HG02852 (cell line): ENCODE measurements around the gene MAN2C1.
"Not testable (repeated sequence)": the region's sequence is repeated elsewhere in the genome, so short reads cannot be mapped to it uniquely, and the experiment has no call there.

Experiments used
- ATAC-seq: cut with Tn5 transposase; IDR thresholded peaks from one replicate; pipeline ENCODE4 v1.9.1; 2021; ENCODE audit warnings: mild to moderate bottlenecking, moderate library complexity; ENCODE audit not compliant: unreplicated experiment

Gene MAN2C1

DNA sequence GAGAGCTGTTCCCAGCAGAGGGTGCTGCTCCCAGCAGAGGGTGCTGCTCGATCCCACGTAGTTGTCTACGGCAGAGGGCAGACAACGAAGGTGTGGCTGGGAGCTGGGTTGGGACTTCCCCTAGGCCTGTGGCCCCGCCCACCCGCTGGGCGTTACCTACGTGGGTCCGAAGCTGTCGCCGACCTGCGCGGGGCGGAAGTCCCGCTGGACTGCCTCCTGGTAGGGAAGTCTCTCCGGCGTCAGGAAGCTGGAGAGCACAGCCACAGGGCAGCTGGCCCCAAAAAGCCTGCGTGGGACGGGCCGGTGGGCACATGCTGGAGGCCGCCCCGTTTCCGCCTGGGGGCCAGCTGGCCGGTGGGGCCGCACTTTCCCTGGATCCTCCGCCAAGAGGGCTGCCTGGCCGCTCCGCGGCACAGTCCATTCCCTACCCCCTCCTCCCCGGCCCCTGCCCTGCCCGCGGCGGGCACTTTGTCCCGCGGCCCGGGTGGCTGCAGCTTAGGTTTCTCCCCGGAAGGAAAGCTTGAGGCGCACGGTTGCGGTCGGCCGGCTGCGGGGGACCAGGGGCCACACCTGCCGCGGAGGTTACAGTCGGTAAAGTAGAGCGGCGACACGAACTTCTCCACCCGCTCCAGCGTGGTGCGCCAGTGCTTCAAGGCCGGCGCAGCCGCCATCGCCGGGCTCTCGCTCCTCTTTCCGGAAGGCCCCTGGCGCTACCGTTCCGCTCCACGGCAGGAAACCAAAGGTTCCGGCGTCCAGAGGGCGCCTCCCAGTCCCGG, at the start of gene MAN2C1:
Gene MAN2C1, minus strand, starts transcription at position 695 of the 776 bp plus-strand sequence. Its CDS starts 24 bp downstream, at position 671.
- peak; percentile 87 for ATAC-seq

DNA sequence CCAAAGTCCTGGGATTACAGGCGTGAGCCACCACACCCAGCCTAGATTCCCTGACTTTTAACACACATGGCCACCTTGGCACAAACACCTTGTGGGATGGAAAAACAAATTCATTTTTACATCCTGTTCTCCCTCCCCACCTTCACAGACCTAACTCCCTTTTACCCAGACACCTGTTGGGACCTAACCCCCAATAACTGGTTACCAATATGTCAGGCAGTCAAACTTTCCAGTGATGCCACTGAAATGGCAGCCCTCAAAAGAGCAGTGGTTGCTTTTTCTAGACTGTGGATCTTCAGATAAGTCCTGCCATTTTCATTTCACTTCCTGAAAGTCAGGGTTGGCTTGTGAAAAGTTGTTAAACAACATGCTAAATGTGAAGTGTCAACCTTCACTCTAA, 48.2 kb upstream of the MAN2C1 start:
- no peak for ATAC-seq

DNA sequence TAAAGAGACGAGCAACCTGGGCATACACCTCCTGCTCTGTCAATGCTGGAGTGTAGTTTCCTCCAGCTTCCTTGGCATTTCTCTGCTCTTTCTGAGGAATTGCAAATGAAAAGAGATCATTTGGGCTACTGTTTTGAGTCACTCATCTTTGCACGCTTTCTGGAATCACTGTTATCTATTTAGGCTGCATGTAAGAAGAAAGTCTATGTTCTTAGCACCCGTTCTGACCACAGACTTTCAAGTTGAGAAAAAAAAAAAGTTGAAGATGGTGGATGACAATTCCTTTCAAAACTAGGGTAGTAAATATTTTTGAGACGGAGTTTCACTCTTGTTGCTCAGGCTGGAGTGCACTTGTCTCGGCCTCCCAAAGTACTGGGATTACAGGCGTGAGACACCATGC, 41.8 kb upstream of the MAN2C1 start:
- ATAC-seq: no peak

DNA sequence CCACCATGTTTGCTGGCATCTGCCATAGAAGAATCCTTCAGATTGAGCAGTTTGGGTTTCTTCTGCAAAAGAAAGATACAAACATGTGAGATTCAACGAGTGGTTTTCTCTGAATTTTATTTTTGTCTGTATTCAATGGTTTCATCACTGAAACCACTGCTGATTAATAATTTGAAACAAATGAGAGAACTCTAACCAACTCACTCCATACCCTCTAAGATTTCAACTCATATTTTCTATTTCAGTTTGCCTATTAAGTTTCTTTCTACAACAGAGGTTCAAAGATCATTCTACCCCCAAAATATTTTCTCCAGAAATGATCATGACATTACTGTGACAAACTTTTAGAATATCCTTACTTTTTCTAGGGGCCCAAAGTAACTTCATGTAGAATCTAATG, 38.7 kb upstream of the MAN2C1 start:
- ATAC-seq: no peak

DNA sequence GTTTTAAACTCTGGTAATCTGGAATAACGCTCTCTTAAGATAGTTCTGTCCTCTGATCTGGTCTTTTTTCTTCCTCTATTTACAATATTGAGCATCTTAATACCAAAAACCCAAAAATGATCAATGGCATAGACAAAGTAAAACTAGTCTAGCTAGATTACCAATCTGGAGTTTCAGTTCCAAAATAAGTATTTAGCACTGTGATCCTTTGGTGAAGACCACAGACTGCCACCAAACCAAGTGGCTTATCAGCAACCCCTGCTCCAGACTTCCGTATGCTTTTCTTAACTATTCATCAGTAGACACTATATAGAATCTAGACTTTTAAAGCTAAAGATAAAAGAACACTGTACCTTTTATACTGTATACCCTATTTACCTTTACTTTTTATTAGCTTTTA, 35.5 kb upstream of the MAN2C1 start:
- ATAC-seq: no peak

DNA sequence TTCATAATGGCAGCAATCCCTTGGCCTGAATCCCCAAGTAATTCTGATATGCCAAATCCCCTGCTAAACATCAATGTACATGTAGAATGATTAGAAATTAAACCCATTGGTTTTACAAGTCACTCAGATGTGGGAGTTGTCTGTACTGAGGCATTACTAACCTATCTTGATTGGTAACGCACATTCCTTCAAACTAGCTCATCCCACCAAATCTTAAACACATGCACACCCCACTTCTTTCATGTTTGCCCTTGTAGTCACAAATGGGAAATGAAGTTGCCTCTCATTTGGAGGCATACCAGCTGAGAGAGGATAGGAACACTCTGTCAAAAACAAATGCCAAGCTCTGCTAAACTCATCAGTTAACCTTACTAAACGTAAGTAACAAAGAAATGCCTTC, 29.1 kb upstream of the MAN2C1 start:
- no peak for ATAC-seq

DNA sequence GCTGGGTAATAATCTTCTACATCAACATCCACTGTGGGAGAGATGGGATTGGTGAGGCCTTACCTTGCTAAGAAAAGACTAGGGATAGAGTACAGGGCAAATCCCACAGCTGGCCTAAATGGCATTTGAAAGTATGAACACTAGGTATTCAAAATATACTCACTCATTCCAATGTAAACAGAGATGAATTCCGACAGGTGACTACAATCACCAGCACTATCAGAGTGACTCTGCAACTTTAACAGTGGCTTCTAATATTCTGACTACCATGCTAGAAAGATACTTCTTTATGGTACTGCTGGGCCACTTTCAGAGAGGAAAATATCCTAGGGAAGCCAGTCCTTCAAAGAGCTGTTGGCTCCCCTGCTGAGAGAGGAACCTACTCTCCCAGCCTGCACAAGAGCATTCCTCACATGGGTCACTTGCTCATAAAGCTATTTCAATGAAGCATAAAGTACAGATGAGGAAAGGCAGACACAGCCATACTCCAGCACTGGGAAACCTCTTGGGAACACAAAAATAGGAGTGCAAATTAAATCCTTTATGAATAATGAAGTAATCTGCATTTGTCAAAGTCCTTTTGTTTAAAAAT, 21.5 kb upstream of the MAN2C1 start:
- no peak for ATAC-seq

DNA sequence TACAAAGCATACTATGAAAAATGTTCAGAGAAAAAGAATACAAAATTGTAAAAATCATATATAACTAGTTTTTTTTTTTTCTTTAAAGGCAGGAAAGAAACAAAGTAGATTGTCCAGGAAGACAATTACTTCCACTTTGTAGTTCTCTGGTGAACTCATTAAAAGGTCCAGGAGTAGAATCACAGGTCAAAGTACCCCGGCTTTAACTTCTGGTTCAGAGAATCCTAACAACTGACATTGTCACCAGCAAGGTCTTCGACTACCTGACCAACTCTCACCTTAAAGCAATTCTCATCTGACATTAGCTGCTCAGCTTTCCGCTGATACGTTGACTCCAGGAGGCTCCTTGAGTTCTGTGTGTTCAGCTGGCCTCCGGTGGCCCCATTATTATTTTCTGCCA, 15.6 kb upstream of the MAN2C1 start:
- ATAC-seq: not testable (repeated sequence)

DNA sequence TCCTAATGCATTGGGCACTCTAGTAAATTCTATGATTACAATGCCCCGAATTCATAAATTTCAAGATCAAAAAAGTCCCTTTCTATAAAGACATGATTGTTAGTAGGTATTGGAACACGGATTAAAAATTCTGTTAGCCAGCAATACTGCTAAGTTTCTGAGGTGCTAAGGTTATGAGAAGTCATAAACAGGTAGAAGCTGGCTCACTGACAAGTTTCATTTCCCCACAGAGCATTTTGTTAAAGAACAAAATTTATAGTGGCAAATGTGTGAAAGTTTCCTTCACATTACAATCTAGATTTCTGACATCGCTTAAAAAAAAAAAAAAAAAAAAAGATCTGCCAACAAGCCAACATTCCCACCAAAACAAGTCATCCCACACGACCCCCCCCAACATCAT, 12.4 kb upstream of the MAN2C1 start:
- ATAC-seq: no peak

DNA sequence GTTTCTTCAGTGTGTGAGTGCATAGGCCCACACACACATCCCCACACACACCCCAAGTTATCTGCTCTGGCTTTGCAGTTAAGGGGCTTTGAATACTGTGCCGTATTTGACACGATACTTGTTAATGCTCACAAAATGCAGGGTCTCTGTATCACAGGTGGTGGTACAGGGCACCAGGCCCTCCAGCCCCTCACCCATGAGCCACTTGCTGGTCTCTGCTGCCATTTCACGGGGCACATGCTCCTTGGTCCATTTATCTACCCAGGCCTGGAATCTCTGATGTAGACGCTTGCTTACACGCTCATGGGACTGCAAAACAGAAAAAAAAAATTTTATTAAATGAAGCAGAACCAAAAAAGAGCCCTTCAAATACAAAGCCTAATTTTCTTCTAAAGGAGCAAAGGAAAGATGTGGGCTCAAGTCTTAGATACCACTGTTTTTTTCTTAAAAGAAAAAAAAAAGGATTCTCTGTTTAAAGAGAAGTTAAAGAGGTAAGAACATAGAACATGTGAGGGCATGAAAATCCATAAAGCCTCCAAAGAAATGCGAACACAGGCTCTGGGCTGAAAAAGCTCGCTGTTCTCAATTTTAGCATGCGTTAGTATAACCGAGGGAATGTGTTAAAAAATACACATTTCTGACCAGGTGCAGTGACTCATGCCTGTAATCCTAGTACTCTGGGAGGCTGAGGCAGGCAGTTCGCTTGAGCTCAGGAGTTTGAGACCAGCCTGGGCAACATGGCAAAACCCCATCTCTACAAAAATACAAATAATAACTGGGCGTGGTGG, 3.7 kb upstream of the MAN2C1 start:
- no peak for ATAC-seq

DNA sequence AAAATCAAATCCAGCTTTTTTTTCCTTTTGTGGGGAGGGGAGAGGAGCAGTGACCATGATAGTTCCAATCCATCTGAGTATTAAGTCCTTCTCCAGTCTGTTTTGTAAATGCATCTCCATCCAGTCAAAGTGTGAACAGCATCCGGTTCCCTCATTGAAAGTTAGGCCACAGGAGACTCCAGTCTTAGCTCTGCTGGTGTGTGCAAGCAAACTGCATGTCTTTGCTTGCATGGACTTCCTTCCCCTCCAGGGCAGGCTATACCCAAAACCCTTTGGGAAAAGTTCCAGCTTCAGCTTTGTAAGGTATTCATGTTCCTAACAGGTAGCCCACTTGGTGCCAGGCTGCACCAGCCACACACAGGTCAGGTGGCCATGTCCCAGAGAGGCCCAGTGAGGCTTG, 3.1 kb upstream of the MAN2C1 start:
- ATAC-seq: no peak

DNA sequence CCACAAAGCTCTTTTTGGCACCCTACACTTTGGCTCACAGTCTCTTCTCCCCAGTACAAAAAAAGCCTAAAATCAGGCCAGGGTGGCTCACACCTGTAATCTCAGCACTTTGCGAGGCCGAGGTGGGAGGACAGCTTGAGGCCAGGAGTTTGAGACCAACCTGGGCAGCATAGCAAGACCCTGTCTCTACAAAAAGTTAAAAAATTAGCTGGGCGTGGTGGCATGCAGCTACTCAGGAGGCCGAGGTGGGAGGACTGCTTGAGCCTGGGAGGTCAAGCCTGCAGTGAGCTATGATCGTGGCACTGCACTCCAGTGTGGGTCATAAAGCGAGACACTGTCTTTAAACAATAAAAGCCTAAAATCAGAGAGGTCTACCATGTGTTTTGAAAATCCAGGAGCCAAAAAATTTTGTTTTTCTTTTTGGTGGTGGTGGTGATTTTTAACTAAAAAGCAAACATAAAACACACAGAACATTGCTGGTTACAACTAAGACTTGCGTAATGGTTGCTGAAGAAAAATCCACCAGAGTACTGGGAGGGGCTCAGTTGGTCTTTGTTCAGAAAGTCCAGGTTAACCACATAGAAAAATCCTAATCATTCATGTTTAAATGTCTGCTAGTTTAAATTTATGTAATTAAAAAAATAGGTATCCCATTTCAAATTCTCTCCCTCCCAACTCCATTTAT, 1.6 kb upstream of the MAN2C1 start:
- ATAC-seq: no peak

DNA sequence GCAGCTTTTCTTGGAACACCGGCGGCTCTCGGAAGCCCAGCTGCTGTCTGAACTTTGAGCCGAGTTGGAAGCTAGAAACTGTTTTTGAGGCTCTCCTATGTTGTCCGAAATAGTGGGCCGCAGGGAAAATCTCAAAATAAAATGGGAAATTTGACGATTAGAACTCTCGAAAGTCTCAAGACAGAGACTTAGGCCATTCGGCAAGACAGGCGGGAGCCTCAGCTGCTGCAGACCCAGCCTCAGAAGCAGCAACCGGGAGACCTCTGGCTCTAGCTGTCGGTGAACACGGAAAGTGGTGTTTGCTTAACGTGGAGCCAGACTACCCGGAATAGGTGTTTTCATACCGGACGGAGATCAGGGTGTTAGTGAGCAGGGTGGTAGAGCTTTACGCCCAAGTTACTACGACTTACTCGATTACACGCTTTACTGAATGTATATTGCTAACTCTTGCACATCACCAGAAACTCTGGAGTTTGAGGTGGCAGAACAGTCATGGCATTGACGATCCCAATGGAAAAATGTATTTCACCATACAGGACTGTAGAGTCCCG, 357 bp upstream of the MAN2C1 start:
- ATAC-seq: no peak

DNA sequence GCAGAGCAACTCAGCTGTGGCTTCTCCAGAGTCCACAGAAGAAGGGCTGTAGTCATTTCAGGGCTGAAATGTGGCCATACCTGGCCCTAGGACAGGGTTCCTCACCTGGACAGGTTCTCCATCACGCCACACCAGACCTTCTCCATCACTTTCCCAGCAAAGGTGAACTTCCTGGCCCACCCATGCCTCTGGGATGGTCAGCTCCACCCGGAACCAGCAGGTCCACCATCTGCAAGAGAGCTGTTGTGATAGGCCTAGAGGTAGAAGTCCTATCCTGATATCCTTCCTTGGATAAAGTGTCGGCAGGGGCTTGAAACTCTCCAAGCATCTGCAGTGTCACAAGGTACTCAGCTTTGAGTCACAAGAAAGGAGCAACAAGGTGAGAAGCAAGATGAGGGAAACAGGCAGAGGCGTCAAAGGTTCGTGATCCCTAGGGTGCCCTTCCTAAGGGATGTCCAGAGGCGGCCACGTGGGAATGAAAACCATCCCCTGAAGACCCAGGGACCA, 948 bp downstream of the MAN2C1 start:
- no peak for ATAC-seq

DNA sequence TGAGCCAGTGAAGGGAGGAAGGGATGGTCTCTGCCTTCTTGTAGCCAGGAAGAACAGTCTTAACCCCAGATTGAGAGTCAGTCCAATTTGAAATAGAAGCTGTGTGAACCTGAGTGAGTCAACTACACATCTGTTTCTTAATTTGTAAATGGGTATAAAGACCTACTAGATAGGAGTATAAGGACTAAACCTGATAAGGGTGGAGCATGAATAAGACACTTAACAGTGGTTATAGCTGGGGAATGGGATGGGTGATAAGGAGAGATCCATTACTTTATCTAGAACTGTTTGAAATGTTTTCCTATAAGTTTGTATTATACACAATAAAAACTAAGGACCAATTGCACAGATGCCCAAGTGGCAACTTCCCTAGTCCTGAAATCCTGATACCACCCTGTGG, 1.4 kb downstream of the MAN2C1 start:
- no peak for ATAC-seq

DNA sequence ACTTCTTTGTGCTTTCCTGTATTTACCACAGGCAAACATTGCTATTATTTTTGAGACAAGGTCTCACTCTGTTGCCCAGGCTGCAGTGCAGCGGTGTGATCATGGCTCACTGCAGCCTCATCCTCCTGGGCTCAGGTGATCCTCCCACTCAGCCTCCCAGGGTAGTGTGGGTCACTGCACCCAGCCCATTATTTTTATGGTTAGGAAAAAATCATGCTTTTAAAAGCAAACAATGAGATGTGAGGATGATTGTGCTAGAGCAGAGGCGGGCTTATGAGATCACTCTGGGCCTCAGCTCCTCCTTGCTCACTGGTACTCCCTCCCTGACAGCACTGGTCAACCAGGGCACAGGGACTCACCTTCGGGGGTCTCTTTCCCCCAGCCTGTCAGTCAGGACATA, 2.2 kb downstream of the MAN2C1 start:
- ATAC-seq: no peak

DNA sequence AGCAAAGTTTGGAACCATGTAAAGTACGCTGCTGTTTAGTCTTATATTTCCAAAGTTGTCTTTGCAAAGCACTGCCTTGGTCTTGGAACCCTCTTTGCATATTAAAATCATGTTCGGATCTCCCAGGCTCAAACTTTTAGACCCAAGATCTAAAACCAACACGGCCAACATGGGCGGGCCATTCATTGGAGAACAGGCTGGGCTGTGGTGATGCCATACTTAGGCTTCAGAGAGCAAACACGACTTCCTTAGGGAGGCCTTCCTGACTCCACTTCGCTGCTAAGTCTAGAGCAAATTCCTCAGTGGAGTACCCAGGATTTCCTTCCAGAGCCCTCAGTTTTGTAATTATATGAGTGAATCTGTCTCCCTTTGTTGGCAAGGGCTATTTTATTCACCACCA, 3.5 kb downstream of the MAN2C1 start:
- ATAC-seq: no peak

DNA sequence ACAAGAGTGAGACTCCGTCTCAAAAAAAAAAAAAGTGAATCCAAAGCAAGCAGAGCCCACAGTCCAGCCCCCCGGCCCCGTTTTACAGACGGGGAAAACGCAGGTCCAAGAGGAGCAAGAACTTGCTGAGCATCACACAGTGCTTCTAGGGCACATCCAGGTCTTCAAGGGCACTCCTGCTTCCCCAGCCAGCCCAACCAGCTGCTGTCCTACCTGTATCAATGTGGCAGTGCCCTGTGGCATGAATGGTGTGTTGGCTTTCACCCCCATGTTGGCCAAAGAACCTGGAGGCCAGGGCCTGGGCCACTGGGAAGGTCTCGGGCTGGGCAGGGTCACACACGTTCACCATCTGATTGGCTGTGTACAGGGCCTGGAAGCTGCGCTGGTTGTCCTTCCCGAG, 4.6 kb downstream of the MAN2C1 start:
- ATAC-seq: no peak

DNA sequence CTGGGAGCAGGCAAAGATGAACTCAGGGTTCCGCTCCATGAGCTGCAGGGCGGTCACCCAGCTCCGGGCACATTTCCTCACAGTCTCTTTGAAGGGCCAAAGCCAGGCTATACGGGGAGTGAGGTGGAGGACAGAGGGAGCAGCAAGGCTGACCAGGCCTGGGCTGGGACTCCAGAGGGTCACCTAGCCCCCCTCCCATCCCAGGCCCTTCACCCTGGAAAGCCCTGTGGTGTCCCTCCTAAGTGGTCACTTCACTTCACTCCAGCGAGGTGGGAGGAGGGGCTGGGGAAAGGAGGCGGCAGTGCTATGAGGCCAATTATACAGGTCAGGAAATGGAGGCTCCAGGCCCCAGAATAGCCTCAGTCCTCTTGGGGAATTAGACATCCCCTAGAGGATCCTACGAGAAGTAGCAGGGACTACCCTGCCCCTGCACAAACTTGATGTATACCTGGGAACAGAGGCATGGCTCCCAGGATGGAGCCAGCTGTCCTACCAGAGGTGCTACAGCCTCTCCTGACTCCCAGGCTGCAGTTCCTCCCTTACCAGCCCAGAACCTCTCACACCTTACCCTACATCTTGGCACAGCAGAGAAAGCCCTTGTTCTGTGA, 5.7 kb downstream of the MAN2C1 start:
- ATAC-seq: no peak

DNA sequence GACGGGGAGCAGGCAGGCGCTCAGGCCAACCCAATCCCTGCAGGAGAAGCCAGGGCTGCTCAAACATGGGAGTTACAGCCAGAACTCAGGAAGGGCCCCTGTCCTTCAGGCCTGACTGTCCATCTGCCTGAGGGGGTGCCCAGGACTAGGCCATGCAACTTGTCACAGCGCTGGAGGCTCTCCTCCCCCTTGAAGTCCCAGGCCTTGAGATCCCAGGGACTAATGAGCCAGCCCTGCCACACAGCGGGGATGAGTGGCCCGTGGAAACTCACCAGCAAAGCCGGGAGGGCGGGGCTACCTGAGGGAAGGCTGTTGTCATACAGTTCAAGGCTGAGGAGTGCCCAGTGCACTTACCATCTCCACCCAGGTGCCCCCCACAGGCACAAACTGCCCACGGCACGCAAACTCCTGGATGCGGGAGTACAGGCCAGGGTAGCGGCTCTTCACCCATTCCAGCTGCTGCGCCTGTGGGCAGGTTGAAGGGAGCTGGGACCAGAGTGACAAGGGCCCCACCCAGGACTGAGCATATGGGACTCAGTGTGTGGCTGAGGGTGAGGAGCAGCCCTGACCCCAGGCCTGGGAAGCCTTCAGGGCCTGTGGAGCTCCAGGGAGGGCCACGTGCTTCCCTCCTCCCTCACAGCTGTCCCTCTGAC, 6.3 kb downstream of the MAN2C1 start:
- ATAC-seq: no peak
